ENCODE results near the gene NCOA4.
"Not testable (repeated sequence)": the region's sequence is repeated elsewhere in the genome, so short reads cannot be mapped to it uniquely, and the experiment has no call there.

Gene NCOA4

DNA sequence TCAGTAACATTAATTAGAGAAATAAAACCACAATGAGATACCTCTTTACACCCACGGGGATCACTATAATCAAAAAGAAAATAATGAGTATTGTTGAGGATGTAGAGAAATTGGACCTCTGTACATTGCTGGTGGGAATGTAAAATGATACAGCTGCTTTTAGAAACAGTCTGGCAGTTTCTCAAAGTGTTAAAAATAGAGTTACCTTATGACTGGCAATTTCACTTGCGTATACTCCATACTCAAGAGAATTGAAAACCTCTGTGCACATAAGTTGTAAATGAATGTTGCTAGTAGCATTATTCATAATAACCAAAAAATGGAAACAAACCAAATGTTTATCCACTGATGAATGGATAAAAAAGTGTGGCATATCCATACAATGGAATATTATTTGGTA, 51.9 kb downstream of the NCOA4 start:
- not testable (repeated sequence) for DNase-seq

DNA sequence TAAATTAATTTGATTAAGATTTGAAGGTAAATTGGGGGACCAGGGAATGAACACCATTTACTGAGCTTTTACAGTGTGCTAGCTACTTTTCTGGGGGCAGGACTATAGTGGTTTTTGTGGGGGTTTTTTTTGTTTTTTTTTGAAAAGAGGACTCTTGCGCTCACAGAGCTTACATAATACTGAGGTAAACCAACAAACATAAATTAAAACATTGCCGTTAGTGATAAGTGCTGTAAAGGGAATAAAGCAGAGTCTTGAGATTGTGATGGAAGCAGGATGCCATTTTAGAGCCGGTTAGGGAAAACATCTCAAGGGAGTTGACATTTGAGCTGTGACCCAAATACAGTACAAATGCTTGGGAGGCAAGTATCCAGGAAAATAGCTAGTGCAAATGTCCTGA, 56.4 kb downstream of the NCOA4 start:
- not testable (repeated sequence) for DNase-seq

DNA sequence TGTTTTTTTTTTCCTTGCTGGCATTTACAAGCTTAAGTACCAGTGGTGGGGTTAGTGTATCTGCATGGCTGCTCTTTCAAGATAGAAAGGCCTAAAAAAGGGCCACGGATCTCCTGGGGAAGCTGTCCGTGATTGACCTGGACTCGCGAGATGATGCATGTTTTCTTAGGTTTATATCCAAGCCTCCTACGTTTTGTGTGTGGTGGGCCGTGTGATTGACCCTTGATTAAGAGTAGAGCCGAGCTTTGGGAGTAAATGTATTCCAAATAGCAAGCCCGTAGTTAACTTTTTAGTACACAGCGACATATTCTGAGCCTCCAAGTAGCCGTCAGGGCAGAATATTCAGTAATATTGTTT, 57.6 kb downstream of the NCOA4 start:
- DNase-seq = not testable (repeated sequence)

DNA sequence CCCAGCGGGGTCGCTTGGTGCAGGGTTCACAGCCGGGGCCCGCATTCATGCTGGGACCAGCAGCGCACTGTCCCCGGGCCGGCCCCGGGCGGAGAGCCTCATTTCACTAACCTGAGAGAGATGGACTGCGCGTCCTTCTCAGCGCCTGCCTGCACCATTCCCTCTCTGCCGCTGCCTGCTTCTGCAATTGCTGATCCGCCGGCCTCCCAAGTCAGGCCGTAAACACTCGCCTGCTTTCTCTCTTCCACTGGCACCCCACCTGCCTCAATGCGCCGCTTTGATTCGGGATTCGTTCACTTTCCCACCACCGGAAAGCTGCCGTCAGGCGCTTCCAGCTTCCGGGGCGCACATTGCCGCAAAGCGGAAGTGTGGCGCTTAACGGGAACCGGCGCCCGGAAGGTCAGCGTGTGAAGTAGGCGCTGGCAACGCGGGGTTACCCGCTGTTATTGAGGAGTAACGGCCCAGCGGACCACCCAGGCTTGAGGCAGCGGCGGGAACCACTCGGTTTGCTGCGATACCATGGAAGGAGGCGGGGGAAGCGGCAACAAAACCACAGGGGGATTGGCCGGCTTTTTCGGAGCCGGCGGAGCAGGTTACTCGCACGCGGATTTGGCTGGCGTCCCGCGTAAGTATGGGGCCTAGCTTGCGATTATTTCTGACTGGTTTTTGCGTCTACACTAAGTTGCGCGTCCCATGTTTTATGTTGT, 58.2 kb downstream of the NCOA4 start, which contains the start of gene TIMM23:
TIMM23 (plus strand) TSS at position 384 of the 707 bp plus-strand sequence; CDS start at position 520, 136 bp downstream.
- peak; percentile 86 to 88 for DNase-seq

DNA sequence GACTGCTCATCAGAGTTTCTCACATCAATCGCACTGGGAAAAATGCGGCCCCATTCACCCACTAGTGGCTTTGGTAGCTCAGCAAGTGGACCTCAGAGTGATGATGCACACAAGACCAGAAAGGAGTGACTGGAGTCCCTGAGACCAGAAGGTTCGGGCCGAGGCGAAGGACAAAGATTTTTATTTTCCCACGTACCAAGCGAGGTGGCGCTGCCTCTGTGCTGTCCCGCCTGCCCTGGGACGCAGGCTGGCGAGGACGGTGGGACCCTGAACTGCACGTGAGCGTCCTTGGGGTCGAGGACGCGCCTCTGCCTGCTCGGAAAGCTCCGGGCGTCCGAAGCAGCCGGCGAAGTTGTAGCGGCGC, 58.7 kb downstream of the NCOA4 start:
- not testable (repeated sequence) for DNase-seq

DNA sequence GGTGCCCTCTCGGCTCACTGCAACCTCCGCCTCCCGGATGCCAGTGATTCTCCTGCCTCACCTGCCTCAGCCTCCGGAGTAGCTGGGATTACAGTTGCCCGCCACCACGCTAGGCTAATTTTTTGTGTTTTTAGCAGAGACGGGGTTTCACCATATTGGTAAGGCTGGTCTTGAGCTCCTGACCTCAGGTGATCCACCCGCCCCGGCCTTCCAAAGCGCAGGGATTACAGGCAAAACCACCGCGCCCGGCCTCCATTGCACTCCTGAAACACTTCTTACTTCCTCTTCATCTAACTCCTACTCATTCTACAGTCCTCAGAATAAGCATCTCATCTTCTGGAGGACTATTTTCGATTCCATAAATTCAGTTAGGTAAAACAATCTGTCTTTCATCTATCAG, 59.4 kb downstream of the NCOA4 start:
- not testable (repeated sequence) for DNase-seq

DNA sequence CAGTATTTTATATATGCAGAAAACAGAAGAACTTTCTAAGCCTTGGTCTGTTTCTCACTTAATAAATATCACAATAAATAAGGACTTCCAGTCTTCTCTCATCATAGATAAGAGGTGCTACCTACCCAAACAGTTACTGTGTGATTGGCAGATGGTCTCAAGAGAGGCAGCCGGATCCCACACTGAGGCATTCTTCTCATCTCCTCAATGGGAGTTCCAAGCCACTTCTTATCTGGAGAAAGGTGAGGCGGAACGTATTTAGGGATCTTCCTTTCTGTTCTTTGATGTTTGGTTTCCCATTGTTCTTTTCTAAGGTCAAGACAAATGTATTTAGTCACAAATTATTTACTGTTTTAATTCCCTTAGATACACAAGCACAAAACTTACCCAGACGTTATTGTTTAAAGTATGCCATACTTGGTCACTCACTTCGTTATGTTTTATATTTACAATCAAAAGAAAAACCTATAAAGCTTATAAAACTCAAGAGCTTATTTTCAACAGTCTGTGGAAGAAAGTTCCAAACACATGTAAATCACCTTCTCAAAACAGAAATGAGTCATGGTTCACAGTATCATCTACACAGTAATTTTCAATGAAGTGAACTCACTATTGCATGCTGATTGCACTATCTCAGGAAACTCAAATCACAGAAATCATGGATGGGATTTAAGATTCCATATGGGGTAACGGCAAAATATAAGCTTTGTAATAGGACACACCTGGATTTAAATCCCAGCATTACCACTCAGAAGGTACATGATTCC, 67.6 kb downstream of the NCOA4 start:
- not testable (repeated sequence) for DNase-seq

GRCh38 chr10:45957928-45958327, 72.5 kb downstream of the NCOA4 start:
- DNase-seq = not testable (repeated sequence)

DNA sequence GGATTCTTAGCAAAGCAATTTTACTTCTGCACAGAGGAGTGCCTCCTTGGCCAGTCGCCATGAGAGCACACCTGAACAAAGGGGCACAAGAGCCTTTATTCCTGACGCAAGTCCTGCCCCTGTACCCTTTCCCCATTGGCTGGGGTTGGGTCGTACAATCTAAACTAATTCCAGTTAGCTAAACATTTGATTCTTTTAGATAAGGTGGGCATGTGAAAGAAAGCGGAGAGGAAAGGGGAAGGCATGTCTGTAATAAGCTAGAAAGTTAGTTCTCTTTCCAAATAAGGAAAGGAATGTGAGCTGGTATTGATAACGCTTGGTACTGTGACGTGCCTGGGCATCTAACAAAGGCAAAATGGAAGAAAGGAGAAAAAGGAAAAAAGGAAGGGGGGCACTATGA, 73.8 kb downstream of the NCOA4 start:
- DNase-seq = not testable (repeated sequence)

Data from stimulated activated CD4-positive, alpha-beta T cell treated with anti-CD3 and anti-CD28 coated beads, Interleukin-2, amount 100 ng/mL, for 24 hours (primary cell).